RWPE1 (cell line): Measurements from ENCODE around the gene WWOX.

Experiments used
- CTCF ChIA-PET: fragments of 350-600 bp; sonication (Branson Sonifier 250); formaldehyde crosslinking; extraction: SDS; loops from one replicate; lab custom pipeline; 2021; lab: Yijun Ruan, JAX
- POLR2A ChIA-PET: fragments of 400-600 bp; formaldehyde crosslinking; extraction: SDS; loops from one replicate; lab custom pipeline; 2020; ENCODE audit warnings: antibody characterized with exemption; ENCODE audit not compliant: low non-redundant PET; lab: Yijun Ruan, JAX
- DNase-seq: peaks from one replicate; pipeline ENCODE4 v3.0.0; 2012; ENCODE audit warnings: low spot score
- H3K27ac ChIP-seq: fragments of 450-650 bp; 2 replicates; pipeline ENCODE4 v1.5.1; 2017
- TF ChIP-seq, protein P1 (sequence below): fragments of 450-650 bp; conservative IDR thresholded peaks from 2 replicates; pipeline ENCODE4 v1.5.1; 2017; ENCODE audit warnings: low read depth, mild to moderate bottlenecking

WWOX gene

DNA sequence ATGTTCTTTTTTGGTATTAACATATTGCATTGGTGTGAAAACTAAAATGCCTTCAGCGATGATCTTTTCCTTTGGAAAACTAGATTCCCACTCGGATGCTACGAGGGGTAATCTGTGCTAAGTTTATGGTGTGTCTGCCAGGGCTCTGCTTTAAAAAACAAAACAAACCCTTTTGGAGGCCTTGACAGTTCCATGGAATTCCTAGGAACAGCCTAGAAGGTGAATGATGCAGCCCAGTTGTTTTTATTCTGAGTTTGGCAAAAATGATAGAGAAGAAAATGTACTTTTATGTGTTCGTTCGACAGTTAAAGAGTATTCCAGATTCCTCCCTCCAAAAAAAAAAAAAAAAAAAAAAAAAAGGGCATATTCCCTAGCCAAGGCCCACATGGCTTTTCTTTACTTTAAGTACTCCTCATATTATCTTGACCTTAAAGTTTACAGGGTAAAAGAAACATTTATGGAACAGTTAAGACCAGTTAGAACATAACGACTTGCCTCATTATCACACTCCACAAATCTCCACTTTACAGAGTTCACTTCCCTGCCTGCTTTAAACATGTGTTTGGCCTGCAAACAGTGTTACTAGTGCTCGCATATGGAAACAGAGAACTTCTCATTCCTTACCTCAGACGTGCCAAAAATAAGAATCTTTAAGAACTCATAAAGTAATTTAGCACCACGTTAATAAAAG is 159.1 kb downstream of the WWOX start:
- ChIA-PET POLR2A (no interaction called here), CTCF (no interaction called here)
- DNase-seq, result no peak
- no peak overlapping the region for H3K27ac ChIP-seq
- TF ChIP-seq, protein P1, sequence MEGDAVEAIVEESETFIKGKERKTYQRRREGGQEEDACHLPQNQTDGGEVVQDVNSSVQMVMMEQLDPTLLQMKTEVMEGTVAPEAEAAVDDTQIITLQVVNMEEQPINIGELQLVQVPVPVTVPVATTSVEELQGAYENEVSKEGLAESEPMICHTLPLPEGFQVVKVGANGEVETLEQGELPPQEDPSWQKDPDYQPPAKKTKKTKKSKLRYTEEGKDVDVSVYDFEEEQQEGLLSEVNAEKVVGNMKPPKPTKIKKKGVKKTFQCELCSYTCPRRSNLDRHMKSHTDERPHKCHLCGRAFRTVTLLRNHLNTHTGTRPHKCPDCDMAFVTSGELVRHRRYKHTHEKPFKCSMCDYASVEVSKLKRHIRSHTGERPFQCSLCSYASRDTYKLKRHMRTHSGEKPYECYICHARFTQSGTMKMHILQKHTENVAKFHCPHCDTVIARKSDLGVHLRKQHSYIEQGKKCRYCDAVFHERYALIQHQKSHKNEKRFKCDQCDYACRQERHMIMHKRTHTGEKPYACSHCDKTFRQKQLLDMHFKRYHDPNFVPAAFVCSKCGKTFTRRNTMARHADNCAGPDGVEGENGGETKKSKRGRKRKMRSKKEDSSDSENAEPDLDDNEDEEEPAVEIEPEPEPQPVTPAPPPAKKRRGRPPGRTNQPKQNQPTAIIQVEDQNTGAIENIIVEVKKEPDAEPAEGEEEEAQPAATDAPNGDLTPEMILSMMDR, result no peak

DNA sequence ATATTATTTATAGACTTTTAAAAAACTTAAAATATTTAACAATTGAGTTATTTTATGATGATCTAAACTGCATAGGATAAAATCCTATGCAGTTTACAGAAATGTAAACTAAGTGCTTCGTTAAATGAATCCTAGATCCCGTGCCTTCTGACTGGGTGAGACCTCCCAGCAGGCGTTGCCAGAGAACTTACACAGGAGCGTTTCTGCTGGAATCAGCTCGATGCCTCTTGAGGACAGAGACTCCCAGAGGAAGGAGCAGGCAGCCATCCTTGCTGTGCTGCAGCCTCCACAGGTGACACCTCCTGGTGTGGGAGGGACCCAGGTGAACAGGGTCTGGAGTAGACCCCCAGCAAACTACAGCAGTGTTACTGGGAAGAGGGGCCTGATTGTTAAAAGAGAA is 160.4 kb downstream of the WWOX start:
- ChIA-PET CTCF (interaction anchor here (0.6 kb wide), 1 partner anchor 121 kb away, joined by 3 read pairs; no protein-coding TSS in a partner anchor), POLR2A (no interaction called here)
- H3K27ac ChIP-seq, result no peak overlapping the region
- TF ChIP-seq, protein P1, result no peak
- no peak for DNase-seq

DNA sequence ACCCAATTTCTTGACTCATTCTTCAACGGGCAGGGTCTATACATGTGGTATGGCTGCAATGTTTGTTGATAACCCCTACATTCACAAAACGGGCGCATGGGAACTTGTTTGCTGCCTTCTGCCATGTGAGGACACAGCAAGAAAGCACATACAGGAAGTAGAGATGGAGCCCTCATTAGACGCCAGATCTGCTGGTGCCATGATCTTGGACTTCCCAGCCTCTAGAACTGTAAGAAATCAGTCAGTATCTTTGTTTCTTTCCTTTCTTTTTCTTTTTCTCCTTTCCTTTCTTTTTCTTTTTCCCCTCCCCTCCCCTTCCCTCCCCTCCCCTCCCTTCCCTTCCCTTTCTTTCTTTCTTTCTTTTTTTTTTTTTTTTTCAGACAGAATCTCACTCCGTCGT is 165.2 kb downstream of the WWOX start:
- no peak for DNase-seq
- ChIA-PET POLR2A (no interaction called here), CTCF (no interaction called here)
- no peak overlapping the region for H3K27ac ChIP-seq
- TF ChIP-seq, protein P1, result no peak

DNA sequence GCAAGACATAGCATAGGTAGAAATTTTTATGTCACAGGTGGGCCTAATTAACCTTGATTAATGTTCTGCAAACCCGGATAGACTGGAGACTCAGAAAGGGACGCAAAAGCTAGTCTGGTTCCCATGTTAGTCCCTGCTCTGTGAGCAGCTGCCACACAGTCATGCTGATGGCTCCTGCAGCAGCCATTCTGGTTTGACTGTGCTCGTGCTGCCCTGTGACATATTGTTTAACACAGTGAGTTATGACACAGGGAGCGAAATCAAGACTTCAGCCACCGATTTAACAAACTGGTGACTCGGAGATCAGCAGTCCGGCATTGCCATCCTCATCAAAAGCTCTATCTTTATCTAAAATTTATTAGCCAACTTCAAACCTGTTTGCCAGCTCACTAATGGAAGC is 169.8 kb downstream of the WWOX start:
- TF ChIP-seq, protein P1, result no peak
- H3K27ac ChIP-seq, result no peak overlapping the region
- no peak for DNase-seq
- POLR2A ChIA-PET, result no interaction called here
- CTCF ChIA-PET, result no interaction called here

DNA sequence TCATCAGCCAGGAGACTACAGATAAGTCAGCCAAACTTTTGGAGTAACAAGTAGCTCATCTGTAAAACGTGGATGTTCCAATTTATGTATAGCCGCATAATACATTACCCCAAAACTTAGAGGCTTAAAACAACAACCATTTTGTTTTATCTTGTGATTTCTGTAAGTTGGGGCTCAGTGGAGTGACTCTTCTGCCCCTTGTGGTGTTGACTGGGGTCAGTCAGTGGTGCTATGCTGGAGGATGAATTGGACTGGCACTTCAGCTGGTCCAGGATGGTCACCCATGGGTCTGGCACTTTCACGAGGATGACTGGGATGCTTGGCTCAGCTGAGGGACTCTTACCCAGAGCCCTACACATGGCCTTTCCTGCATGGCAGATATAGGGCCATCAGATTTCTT is 172.5 kb downstream of the WWOX start:
- TF ChIP-seq, protein P1, result no peak
- DNase-seq, result no peak
- ChIA-PET POLR2A (no interaction called here), CTCF (interaction anchor here (0.5 to 0.6 kb wide), 2 partner anchors 11 to 16 kb away, joined by 7 read pairs; no protein-coding TSS in a partner anchor)
- no peak overlapping the region for H3K27ac ChIP-seq

DNA sequence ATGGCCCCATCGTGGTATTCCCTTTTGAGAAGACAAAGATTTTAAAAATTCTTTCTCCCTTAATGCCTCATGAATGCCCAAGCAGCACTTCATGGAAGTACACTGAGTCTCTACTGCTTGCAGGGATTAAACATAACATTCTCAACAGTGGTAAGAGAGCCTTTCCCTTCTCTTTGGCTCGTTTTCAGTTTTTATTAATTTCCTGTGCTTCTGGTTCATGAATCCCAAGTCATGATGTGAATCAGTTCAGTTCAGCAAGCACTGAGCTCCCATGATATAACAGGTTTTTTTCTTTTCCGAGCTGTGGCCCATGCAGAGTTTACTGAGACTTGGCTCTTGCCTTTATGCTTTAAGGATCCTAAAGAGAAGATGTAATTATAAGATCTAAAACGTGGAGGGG is 175.3 kb downstream of the WWOX start:
- POLR2A ChIA-PET, result no interaction called here
- CTCF ChIA-PET, result interaction anchor here (1.2 kb wide), 1 partner anchor 11 kb away, joined by 5 read pairs; no protein-coding TSS in a partner anchor
- H3K27ac ChIP-seq, result no peak overlapping the region
- no peak for DNase-seq
- TF ChIP-seq, protein P1, result no peak
